Right lobe of liver (tissue), 4 donors: ENCODE measurements around the gene SLCO3A1.

ENCODE experiments used
- CTCF ChIP-seq, 4 donors: fragments of 200-600 bp in 3 of 4; fragments of 450-650 bp in 1 of 4; IDR thresholded peaks; one replicate each; pipeline versions ENCODE4 v1.5.1 to v1.8.0; 2016 to 2022; ENCODE audit warnings: antibody characterized with exemption in 4 of 4, mild to moderate bottlenecking in 2 of 4
- POLR2A ChIP-seq: fragments of 450-650 bp; IDR thresholded peaks from one replicate; pipeline ENCODE4 v1.6.1; 2017; ENCODE audit warnings: antibody characterized with exemption, mild to moderate bottlenecking
- donor health status: DM: no; HTN: no; CAD: no.
- donor health status: DM: no; HTN: no; CAD: no.
- donor health status: DM: no; HTN: yes; CAD: no.

DNA sequence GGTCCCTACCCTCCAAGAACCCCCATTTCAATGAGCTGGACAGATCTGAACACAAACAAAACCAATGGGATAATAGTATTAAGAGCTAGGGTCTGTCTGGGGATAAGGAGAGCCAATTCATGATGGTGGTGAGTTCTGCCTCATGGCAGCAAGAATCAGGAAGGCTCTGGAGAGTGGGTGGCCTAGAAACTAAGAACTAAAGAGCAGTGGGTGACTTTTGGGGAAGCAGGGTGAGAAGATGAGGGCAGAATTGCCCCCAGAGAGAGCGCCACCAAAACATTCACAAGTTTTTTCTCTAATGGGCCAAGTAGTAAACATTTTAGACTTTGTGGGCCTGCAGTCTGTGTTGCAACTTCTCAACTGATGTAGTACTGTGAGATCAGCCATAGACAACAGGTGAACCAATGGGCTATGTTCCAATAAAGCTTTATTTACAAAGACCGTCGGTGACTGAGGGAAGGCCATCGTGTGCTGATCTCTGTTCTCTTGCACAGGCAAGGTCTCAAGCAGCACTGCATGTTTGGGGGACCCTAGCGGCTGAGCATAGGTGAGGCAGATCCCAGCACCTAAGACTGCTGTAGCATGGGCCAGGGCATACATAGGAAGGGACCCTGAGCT, 314.7 kb downstream of the SLCO3A1 start:
- no peak for TF ChIP-seq CTCF (IDR thresholded peaks at IDR 0.05)
- TF ChIP-seq POLR2A: no peak
